Left lung (tissue), 10 donors: ENCODE results near the gene EMD. TPM values are rescaled to one million over a fixed set of nuclear protein-coding genes. Genes with fewer than 3 reads are reported as not detected.
A peak's percentile ranks its signal among the peaks of the same experiment; 100 is the strongest.

ENCODE experiments used
- ATAC-seq: fragments of 200-7000 bp; cut with Tn5 transposase; one replicate; pipeline ENCODE4 v1.9.1; 2020; ENCODE audit warnings: moderate library complexity
- DNase-seq, 4 donors: peaks; one replicate each; pipeline ENCODE4 v3.0.0-alpha.2; 2013 to 2020
- H3K27ac ChIP-seq, 2 donors: fragments of 200-600 bp; sonication (generic) in 1 of 2; one replicate each; pipeline versions ENCODE4 v1.5.0 to v1.8.0; 2020 to 2021
- H3K27me3 ChIP-seq, 2 donors: fragments of 200-600 bp; sonication (generic) in 1 of 2; one replicate each; pipeline versions ENCODE4 v1.5.0 to v1.8.0; 2020 to 2021
- H3K36me3 ChIP-seq, 2 donors: fragments of 200-600 bp; sonication (generic) in 1 of 2; one replicate each; pipeline versions ENCODE4 v1.5.0 to v1.8.0; 2020 to 2021
- H3K4me1 ChIP-seq, 2 donors: fragments of 200-600 bp; one replicate each; pipeline ENCODE4 v1.8.0; 2021
- H3K4me3 ChIP-seq, 2 donors: fragments of 200-600 bp; sonication (generic) in 1 of 2; one replicate each; pipeline versions ENCODE4 v1.5.0 to v1.8.0; 2020 to 2021; ENCODE audit warnings: mild to moderate bottlenecking in 1 of 2
- H3K9me3 ChIP-seq, 2 donors: fragments of 200-600 bp; sonication (generic) in 1 of 2; one replicate each; pipeline versions ENCODE4 v1.5.0 to v1.8.0; 2020 to 2021
- CTCF ChIP-seq, 2 donors: fragments of 200-600 bp; sonication (generic) in 1 of 2; IDR thresholded peaks; one replicate each; pipeline versions ENCODE4 v1.5.0 to v1.8.0; 2021; ENCODE audit warnings: antibody characterized with exemption in 2 of 2
- intact Hi-C, 2 donors: fragments of 100-400 bp; cut with DNase I; formaldehyde crosslinking; loops; one replicate each; pipeline versions ENCODE4 v1.11.2 to v1.14.2; 2022
- polyA plus RNA-seq, 6 donors: library from polyadenylated mRNA; unstranded; fragments of 120-200 nt; gene quantifications; one replicate each; pipeline ENCODE4 v1.2.1, GENCODE V29; 2013; ENCODE audit not compliant: insufficient read length in 6 of 6
- total RNA-seq, 2 donors: library from RNA; stranded (reverse); fragmentation: NEBNext Ultra II Directional; extraction: Animal tissue kit (Norgen Biotek cat#: 25700); gene quantifications; one replicate each; pipeline ENCODE4 v1.2.1, GENCODE V29; 2021
- donor health status: DM: no; HTN: yes; CAD: no.
- donor health status: DM: no; HTN: no; CAD: no.

Gene EMD
- total and polyA plus RNA-seq, 8 donors = 50.1 to 77.1 (median 64.1) TPM

- intact Hi-C loops = no loop called here
- no peak for ATAC-seq
- DNase-seq = no peak
- Histone ChIP-seq H3K4me1 (peaks cover 0 to 23% of the 10 kb centered on the region in 2 donors), H3K36me3 (peaks cover 0 to 81% of the 10 kb centered on the region in 2 donors), H3K4me3 (no peak overlapping the region), H3K27ac (no peak overlapping the region), H3K9me3 (no peaks in the 10 kb centered on the region), H3K27me3 (no peaks in the 10 kb centered on the region)
- no peak for TF ChIP-seq CTCF (IDR thresholded peaks at IDR 0.05)
Observed at GRCh38 chrX:154365052-154365600, 14.0 kb upstream of the EMD start.

- Histone ChIP-seq H3K27ac (no peak overlapping the region), H3K27me3 (no peaks in the 10 kb centered on the region), H3K4me1 (peaks cover 0 to 23% of the 10 kb centered on the region in 2 donors), H3K9me3 (no peaks in the 10 kb centered on the region), H3K36me3 (peaks cover 0 to 71% of the 10 kb centered on the region in 2 donors), H3K4me3 (no peak overlapping the region)
- TF ChIP-seq CTCF (IDR thresholded peaks at IDR 0.05) = no peak
- ATAC-seq (no peak), DNase-seq (no peak)
- intact Hi-C loops = no loop called here
Observed at GRCh38 chrX:154365997-154366665, 13.0 kb upstream of the EMD start.

GRCh38 chrX:154366666-154367055 lies 12.4 kb upstream of the EMD start:
- H3K4me1 ChIP-seq = peaks cover 0 to 23% of the 10 kb centered on the region in 2 donors
- H3K9me3 ChIP-seq = no peaks in the 10 kb centered on the region
- no peaks in the 10 kb centered on the region for H3K27me3 ChIP-seq
- peaks cover 0 to 65% of the 10 kb centered on the region in 2 donors for H3K36me3 ChIP-seq
- no peak overlapping the region for H3K27ac ChIP-seq
- H3K4me3 ChIP-seq = no peak overlapping the region
- TF ChIP-seq CTCF (IDR thresholded peaks at IDR 0.05) = no peak
- ATAC-seq = no peak
- intact Hi-C loops = no loop called here
- DNase-seq = no peak

GRCh38 chrX:154367474-154368308 lies 11.4 kb upstream of the EMD start:
- ATAC-seq (no peak), DNase-seq (no peak)
- no peaks in the 10 kb centered on the region for H3K27me3 ChIP-seq
- intact Hi-C loops = no loop called here
- H3K4me3 ChIP-seq = peak overlapping the region; percentile 36 to 72
- TF ChIP-seq CTCF (IDR thresholded peaks at IDR 0.05) = no peak
- H3K9me3 ChIP-seq = no peaks in the 10 kb centered on the region
- peaks cover 0 to 33% of the 10 kb centered on the region in 2 donors for H3K4me1 ChIP-seq
- peak overlapping the region; percentile 89 to 90 for H3K27ac ChIP-seq
- H3K36me3 ChIP-seq = peaks cover 0 to 55% of the 10 kb centered on the region in 2 donors
